Body of pancreas (tissue), 4 donors: ENCODE data around the gene VRK3. TPM values are rescaled to one million over a fixed set of nuclear protein-coding genes. Genes with fewer than 3 reads are reported as not detected.
A peak's percentile ranks its signal among the peaks of the same experiment; 100 is the strongest.

ENCODE experiments used
- ATAC-seq: fragments of 150-250 bp; one replicate; pipeline ENCODE4 v1.9.1; 2016
- DNase-seq, 4 donors: peaks; one replicate each; pipeline ENCODE4 v3.0.0-alpha.2; 2019
- H3K27ac ChIP-seq, 4 donors: fragments of 200-600 bp; sonication (generic); 1 replicate in 3 of 4; 2 replicates in 1 of 4; pipeline versions ENCODE4 v1.5.1 to v1.6.1; 2016 to 2019; ENCODE audit warnings: mild to moderate bottlenecking in 1 of 4, mixed read lengths in 1 of 4, moderate library complexity in 1 of 4
- H3K27me3 ChIP-seq, 2 donors: fragments of 200-600 bp; sonication (generic); one replicate each; pipeline ENCODE4 v1.6.0; 2016; ENCODE audit warnings: mild to moderate bottlenecking in 1 of 2
- H3K36me3 ChIP-seq, 2 donors: fragments of 200-600 bp; sonication (generic); replicated peaks in 1 of 2; 2 replicates each; pipeline ENCODE4 v1.5.1; 2016; ENCODE audit warnings: low read depth in 2 of 2; ENCODE audit not compliant: insufficient read depth in 1 of 2
- H3K4me1 ChIP-seq: fragments of 200-600 bp; sonication (generic); one replicate; pipeline ENCODE4 v1.6.0; 2016
- H3K4me3 ChIP-seq, 2 donors: fragments of 200-600 bp; sonication (generic); 1 replicate in 1 of 2; 2 replicates in 1 of 2; pipeline ENCODE4 v1.5.1; 2016 to 2019
- H3K9me3 ChIP-seq, 3 donors: fragments of 200-600 bp; sonication (generic); 1 replicate in 2 of 3; 2 replicates in 1 of 3; pipeline ENCODE4 v1.5.1; 2016
- CTCF ChIP-seq, 7 experiments: fragments of 450-650 bp in 4 of 7; fragments of 200-600 bp in 3 of 7; sonication (generic) in 3 of 7; IDR thresholded peaks; one replicate each; pipeline ENCODE4 v1.5.1; 2016 to 2019; ENCODE audit warnings: antibody characterized with exemption in 7 of 7
- POLR2A ChIP-seq, 3 donors: fragments of 450-650 bp; IDR thresholded peaks; one replicate each; pipeline ENCODE4 v1.6.1; 2016; ENCODE audit warnings: antibody characterized with exemption in 3 of 3, mild to moderate bottlenecking in 2 of 3
- WGBS, 2 donors: methylation state at CpG; one replicate each; pipeline ENCODE4 v1.1.5; 2017; 5-methylcytosine and 5-hydroxymethylcytosine counted together
- intact Hi-C: fragments of 100-400 bp; cut with DNase I; formaldehyde crosslinking; loops from one replicate; pipeline ENCODE4 v1.15.1; 2023
- total RNA-seq, 2 donors: library from RNA; depleted of rRNA; stranded (reverse); fragments of >200 nt; gene quantifications; one replicate each; pipeline ENCODE4 v1.1.0, GENCODE V29; 2016

The VRK3 gene
- total RNA-seq, 2 donors from 2014 or later, result 32.7 to 33.3 TPM

GRCh38 chr19:49953416-49953815 is 71.8 kb downstream of the VRK3 start:
- Histone ChIP-seq H3K9me3 (no peaks in the 10 kb centered on the region), H3K27ac (peak overlapping the region in 3 of 4 donors; percentile 75 to 90 (median 80)), H3K4me1 (peaks cover 90% of the 10 kb centered on the region), H3K4me3 (no peak overlapping the region), H3K27me3 (no peaks in the 10 kb centered on the region), H3K36me3 (no peaks in the 10 kb centered on the region)
- ATAC-seq, result no peak
- TF ChIP-seq CTCF (IDR thresholded peaks at IDR 0.05), result no peak
- no peak for TF ChIP-seq POLR2A (IDR thresholded peaks at IDR 0.05)
- peak in 1 of 4 donors; percentile 31 for DNase-seq
- WGBS, 2 donors, result 24 to 28% methylated on average over 7 of the region's 7 CpGs
- intact Hi-C loops, result no loop called here

- no peak for TF ChIP-seq POLR2A (IDR thresholded peaks at IDR 0.05)
- no peak for TF ChIP-seq CTCF (IDR thresholded peaks at IDR 0.05)
- 32 to 36% methylated on average over 13 of the region's 13 CpGs for WGBS, 2 donors
- Histone ChIP-seq H3K27ac (peak overlapping the region in 3 of 4 donors; percentile 75 to 90 (median 80)), H3K27me3 (no peaks in the 10 kb centered on the region), H3K9me3 (no peaks in the 10 kb centered on the region), H3K4me3 (no peak overlapping the region), H3K36me3 (no peaks in the 10 kb centered on the region), H3K4me1 (peaks cover 85% of the 10 kb centered on the region)
- intact Hi-C loops, result no loop called here
- ATAC-seq (no peak), DNase-seq (no peak)
These were observed 72.3 kb downstream of the VRK3 start for GRCh38 chr19:49952906-49953305.

GRCh38 chr19:49952479-49952836 is 72.7 kb downstream of the VRK3 start:
- Histone ChIP-seq H3K36me3 (no peaks in the 10 kb centered on the region), H3K27me3 (no peaks in the 10 kb centered on the region), H3K4me1 (peaks cover 81% of the 10 kb centered on the region), H3K4me3 (no peak overlapping the region), H3K9me3 (no peaks in the 10 kb centered on the region), H3K27ac (peak overlapping the region in 3 of 4 donors; percentile 75 to 90 (median 80))
- TF ChIP-seq POLR2A (IDR thresholded peaks at IDR 0.05) (no peak), CTCF (IDR thresholded peaks at IDR 0.05) (no peak)
- ATAC-seq (peak; percentile 42), DNase-seq (peak in 2 of 4 donors; percentile 29 to 64)
- intact Hi-C loops, result no loop called here

GRCh38 chr19:49951806-49952478 is 73.2 kb downstream of the VRK3 start:
- TF ChIP-seq POLR2A (IDR thresholded peaks at IDR 0.05) (no peak), CTCF (IDR thresholded peaks at IDR 0.05) (no peak)
- WGBS, 2 donors, result 28 to 40% methylated on average over 7 to 9 of the region's 9 CpGs
- ATAC-seq (no peak), DNase-seq (no peak)
- H3K36me3 ChIP-seq, result no peaks in the 10 kb centered on the region
- intact Hi-C loops, result no loop called here
- H3K4me3 ChIP-seq, result no peak overlapping the region
- no peaks in the 10 kb centered on the region for H3K27me3 ChIP-seq
- peak overlapping the region in 3 of 4 donors; percentile 75 to 90 (median 80) for H3K27ac ChIP-seq
- H3K4me1 ChIP-seq, result peaks cover 77% of the 10 kb centered on the region
- no peaks in the 10 kb centered on the region for H3K9me3 ChIP-seq

GRCh38 chr19:49950956-49951526 is 74.1 kb downstream of the VRK3 start:
- intact Hi-C loops, result no loop called here
- TF ChIP-seq POLR2A (IDR thresholded peaks at IDR 0.05) (no peak), CTCF (IDR thresholded peaks at IDR 0.05) (no peak)
- WGBS, 2 donors, result 78 to 92% methylated on average over 12 to 13 of the region's 13 CpGs
- ATAC-seq, result no peak
- Histone ChIP-seq H3K9me3 (no peaks in the 10 kb centered on the region), H3K4me3 (no peak overlapping the region), H3K27me3 (no peaks in the 10 kb centered on the region), H3K36me3 (no peaks in the 10 kb centered on the region), H3K4me1 (peaks cover 68% of the 10 kb centered on the region), H3K27ac (peak overlapping the region in 2 of 4 donors; percentile 80 to 90)
- DNase-seq, result no peak
